ENCODE results near the gene RPUSD4. TPM values are rescaled to one million over a fixed set of nuclear protein-coding genes. Genes with fewer than 3 reads are reported as not detected.

Gene RPUSD4
- total and polyA plus RNA-seq, 2 experiments from 2014 or later: 20.8 to 60.8 TPM

DNA sequence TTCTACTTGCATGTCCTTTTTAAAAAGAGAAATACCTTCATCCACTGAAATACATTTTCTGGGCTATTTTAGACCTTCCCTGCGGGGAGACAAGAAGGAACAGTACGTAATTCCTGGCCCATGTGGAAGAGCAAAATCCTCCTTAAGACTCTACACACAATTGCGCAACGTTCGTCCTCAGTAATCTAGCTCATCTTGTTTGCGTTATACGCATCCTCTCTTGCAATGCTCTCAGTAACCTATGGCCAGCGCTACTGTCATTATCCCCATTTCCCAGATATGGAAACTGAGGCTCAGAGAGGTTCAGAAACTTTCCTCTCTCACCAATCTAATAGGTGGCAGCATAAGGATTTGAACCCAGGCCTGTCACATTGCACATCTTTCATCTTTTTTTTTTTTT lies 54.6 kb downstream of the RPUSD4 start:
- DNase-seq (ENCODE audit: low spot score) (no peak), ATAC-seq (no peak)
- peaks cover 7% of the 10 kb centered on the region for H3K9me3 Mint-ChIP-seq
- TF ChIP-seq, protein P1, sequence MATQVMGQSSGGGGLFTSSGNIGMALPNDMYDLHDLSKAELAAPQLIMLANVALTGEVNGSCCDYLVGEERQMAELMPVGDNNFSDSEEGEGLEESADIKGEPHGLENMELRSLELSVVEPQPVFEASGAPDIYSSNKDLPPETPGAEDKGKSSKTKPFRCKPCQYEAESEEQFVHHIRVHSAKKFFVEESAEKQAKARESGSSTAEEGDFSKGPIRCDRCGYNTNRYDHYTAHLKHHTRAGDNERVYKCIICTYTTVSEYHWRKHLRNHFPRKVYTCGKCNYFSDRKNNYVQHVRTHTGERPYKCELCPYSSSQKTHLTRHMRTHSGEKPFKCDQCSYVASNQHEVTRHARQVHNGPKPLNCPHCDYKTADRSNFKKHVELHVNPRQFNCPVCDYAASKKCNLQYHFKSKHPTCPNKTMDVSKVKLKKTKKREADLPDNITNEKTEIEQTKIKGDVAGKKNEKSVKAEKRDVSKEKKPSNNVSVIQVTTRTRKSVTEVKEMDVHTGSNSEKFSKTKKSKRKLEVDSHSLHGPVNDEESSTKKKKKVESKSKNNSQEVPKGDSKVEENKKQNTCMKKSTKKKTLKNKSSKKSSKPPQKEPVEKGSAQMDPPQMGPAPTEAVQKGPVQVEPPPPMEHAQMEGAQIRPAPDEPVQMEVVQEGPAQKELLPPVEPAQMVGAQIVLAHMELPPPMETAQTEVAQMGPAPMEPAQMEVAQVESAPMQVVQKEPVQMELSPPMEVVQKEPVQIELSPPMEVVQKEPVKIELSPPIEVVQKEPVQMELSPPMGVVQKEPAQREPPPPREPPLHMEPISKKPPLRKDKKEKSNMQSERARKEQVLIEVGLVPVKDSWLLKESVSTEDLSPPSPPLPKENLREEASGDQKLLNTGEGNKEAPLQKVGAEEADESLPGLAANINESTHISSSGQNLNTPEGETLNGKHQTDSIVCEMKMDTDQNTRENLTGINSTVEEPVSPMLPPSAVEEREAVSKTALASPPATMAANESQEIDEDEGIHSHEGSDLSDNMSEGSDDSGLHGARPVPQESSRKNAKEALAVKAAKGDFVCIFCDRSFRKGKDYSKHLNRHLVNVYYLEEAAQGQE (IDR thresholded peaks at IDR 0.05; ENCODE audit: unreplicated experiment): no peak
- TF ChIP-seq POLR2AphosphoS5 (IDR thresholded peaks at IDR 0.05; ENCODE audit: low read depth) (no peak), STAT1 (IDR thresholded peaks at IDR 0.05; ENCODE audit: unreplicated experiment) (no peak)
- TF ChIP-seq, protein P2, sequence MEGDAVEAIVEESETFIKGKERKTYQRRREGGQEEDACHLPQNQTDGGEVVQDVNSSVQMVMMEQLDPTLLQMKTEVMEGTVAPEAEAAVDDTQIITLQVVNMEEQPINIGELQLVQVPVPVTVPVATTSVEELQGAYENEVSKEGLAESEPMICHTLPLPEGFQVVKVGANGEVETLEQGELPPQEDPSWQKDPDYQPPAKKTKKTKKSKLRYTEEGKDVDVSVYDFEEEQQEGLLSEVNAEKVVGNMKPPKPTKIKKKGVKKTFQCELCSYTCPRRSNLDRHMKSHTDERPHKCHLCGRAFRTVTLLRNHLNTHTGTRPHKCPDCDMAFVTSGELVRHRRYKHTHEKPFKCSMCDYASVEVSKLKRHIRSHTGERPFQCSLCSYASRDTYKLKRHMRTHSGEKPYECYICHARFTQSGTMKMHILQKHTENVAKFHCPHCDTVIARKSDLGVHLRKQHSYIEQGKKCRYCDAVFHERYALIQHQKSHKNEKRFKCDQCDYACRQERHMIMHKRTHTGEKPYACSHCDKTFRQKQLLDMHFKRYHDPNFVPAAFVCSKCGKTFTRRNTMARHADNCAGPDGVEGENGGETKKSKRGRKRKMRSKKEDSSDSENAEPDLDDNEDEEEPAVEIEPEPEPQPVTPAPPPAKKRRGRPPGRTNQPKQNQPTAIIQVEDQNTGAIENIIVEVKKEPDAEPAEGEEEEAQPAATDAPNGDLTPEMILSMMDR (conservative IDR thresholded peaks at IDR 0.05; ENCODE audit: low read depth in 2 of 2): no peak
- H3K4me3 Mint-ChIP-seq: no peak overlapping the region
- H3K27me3 Mint-ChIP-seq (ENCODE audit: insufficient read depth, low read depth, poor library complexity): peaks cover 6% of the 10 kb centered on the region
- peaks cover 5% of the 10 kb centered on the region for H3K36me3 Mint-ChIP-seq (ENCODE audit: low read depth)
- H3K4me1 Mint-ChIP-seq: peaks cover 31% of the 10 kb centered on the region; the same call in 2 of the 3 replicates
- Histone ChIP-seq H3K27ac (ENCODE audit: low read depth) (no peak overlapping the region), H3K79me2 (replicated peaks; ENCODE audit: insufficient read depth) (no peaks in the 10 kb centered on the region), H3K4me1 (ENCODE audit: insufficient read depth) (peaks cover 31% of the 10 kb centered on the region), H3F3A (replicated peaks; ENCODE audit: low read depth) (0 out of 2 replicates have a peak, but pooled peaks cover 4% of the 10 kb centered on the region), H2AFZ (no peak overlapping the region), H3K9me2 (ENCODE audit: insufficient read depth) (no peaks in the 10 kb centered on the region), H3K36me3 (ENCODE audit: insufficient read depth) (no peaks in the 10 kb centered on the region), H3K27me3 (ENCODE audit: insufficient read depth) (no peaks in the 10 kb centered on the region), H4K20me1 (replicated peaks; ENCODE audit: insufficient read depth) (no peaks in the 10 kb centered on the region), H3K4me2 (no peak overlapping the region), H3K4me3 (no peak overlapping the region)
- no peak overlapping the region for H3K27ac Mint-ChIP-seq

DNA sequence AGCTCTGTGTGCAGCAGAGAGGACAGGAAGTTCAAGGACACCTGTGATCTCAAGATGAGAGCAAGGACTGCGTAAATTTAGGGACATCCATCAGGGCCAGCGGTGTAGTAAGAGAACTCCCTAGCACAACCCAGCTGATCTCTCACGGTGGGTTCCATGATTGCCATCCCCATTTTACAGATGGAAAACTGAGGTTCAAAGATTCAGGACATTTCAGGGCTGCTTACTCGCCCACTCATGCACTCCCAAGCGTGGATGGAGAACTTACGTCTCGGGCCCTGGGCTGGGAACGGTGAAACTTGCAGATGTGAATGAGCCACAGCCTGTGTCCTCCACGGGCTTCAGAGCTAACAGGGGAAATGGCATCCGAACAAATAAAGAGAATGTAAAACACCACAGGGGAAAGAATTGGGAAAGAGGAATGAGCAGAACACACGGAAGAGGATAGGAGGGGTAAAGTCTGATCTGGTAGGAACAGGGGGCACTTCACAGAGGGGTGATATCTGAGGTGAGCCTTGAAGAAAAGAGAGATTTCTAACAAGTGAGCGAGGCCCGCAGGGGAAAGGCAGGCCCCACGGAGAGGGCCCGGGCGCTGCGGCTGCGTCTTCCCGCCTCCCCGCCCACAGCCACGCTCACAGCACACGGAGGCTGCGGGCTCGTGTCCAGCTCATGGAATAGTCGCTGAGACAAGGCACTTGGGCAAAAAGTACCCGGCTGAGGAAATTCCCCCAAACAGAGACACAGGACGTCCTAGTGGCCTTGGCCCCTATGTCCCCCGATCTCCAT lies 55.9 kb downstream of the RPUSD4 start:
- peaks cover 14% of the 10 kb centered on the region for H3K9me3 Mint-ChIP-seq
- no peak overlapping the region for H3K4me3 ChIP-seq
- H3K27me3 Mint-ChIP-seq (ENCODE audit: insufficient read depth, low read depth, poor library complexity): peaks cover 4% of the 10 kb centered on the region
- no peaks in the 10 kb centered on the region for H3K9me2 ChIP-seq (ENCODE audit: insufficient read depth)
- DNase-seq (ENCODE audit: low spot score) (no peak), ATAC-seq (no peak)
- peaks cover 33% of the 10 kb centered on the region for H3K4me1 Mint-ChIP-seq
- H2AFZ ChIP-seq: 0 out of 2 replicates have a peak overlapping the region, but pooled peaks have one; percentile 69
- no peaks in the 10 kb centered on the region for H3K27me3 ChIP-seq (ENCODE audit: insufficient read depth)
- H3K36me3 ChIP-seq (ENCODE audit: insufficient read depth): no peaks in the 10 kb centered on the region
- H3K36me3 Mint-ChIP-seq (ENCODE audit: low read depth): peaks cover 9% of the 10 kb centered on the region
- H3K4me1 ChIP-seq (ENCODE audit: insufficient read depth): peaks cover 34% of the 10 kb centered on the region
- H4K20me1 ChIP-seq (replicated peaks; ENCODE audit: insufficient read depth): no peaks in the 10 kb centered on the region
- H3K4me3 Mint-ChIP-seq: no peak overlapping the region
- no peaks in the 10 kb centered on the region for H3K79me2 ChIP-seq (replicated peaks; ENCODE audit: insufficient read depth)
- no peak overlapping the region for H3K27ac Mint-ChIP-seq
- H3K27ac ChIP-seq (ENCODE audit: low read depth): no peak overlapping the region
- H3F3A ChIP-seq (replicated peaks; ENCODE audit: low read depth): 0 out of 2 replicates have a peak, but pooled peaks cover 2% of the 10 kb centered on the region
- no peak overlapping the region for H3K4me2 ChIP-seq
- TF ChIP-seq EZH2 (IDR thresholded peaks at IDR 0.05; ENCODE audit: low read depth, unreplicated experiment) (no peak), ZNF331 (CRISPR knock-in tag; IDR thresholded peaks at IDR 0.05; ENCODE audit: low read depth) (no peak), ETS1 (IDR thresholded peaks at IDR 0.05) (no peak), ZNF114 (CRISPR knock-in tag; IDR thresholded peaks at IDR 0.05) (no peak), EZH2phosphoT487 (IDR thresholded peaks at IDR 0.05; ENCODE audit: unreplicated experiment) (no peak), POLR2AphosphoS5 (IDR thresholded peaks at IDR 0.05; ENCODE audit: low read depth) (no peak), NANOG (IDR thresholded peaks at IDR 0.05; ENCODE audit: borderline replicate concordance) (no peak), STAT1 (IDR thresholded peaks at IDR 0.05; ENCODE audit: unreplicated experiment) (no peak)
- TF ChIP-seq, protein P1 (IDR thresholded peaks at IDR 0.05; ENCODE audit: unreplicated experiment): no peak
- TF ChIP-seq, protein P2 (conservative IDR thresholded peaks at IDR 0.05; ENCODE audit: low read depth in 2 of 2): no peak

All from GM23338 (cell line).